ENCODE measurements around the gene DGKZ.

DGKZ gene

DNA sequence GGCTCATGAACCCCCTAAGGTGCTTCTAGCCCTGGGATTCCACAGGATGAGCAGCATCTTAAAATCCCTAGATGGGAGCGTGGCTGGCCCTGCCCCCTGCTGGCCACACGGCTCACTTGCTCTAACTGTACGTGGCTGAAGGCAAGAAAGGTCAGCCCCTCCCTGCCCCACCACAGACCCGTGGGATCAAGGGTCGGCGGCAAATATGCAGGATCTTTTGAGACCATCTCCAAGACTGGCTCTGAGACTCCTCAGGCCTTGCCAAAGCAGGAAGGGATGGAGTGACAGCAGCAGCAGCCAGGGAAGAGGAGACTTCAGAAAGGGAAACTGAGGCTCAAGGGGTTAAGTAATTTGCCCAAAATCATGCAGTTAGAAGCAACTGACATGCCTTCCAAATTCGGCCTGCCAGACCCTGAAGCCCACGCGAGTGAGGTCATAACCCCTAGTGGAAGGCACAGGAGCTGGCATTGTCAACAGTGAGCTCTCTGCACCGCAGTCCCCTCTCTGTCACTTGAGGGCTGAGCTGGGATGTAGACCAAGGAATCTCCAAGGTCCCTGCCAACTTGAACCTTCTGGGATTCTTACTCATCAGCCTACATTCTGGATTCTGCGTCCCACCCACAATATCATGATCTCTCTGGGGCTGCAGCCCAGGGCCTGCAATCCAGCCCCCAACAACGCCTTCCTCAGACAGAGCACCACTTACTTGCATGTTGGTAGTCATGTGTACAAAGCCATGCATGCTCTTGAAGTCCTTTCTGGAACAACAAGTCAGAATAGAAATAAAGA, 38.4 kb upstream of the DGKZ start:
- Histone ChIP-seq H3K4me3 (ENCODE audit: low read depth, low read length) (no peak overlapping the region), H3K27me3 (replicated peaks) (no peaks in the 10 kb centered on the region), H3K36me3 (replicated peaks) (peaks cover 67% of the 10 kb centered on the region), H3K27ac (no peak overlapping the region)
- TF ChIP-seq, protein P1, sequence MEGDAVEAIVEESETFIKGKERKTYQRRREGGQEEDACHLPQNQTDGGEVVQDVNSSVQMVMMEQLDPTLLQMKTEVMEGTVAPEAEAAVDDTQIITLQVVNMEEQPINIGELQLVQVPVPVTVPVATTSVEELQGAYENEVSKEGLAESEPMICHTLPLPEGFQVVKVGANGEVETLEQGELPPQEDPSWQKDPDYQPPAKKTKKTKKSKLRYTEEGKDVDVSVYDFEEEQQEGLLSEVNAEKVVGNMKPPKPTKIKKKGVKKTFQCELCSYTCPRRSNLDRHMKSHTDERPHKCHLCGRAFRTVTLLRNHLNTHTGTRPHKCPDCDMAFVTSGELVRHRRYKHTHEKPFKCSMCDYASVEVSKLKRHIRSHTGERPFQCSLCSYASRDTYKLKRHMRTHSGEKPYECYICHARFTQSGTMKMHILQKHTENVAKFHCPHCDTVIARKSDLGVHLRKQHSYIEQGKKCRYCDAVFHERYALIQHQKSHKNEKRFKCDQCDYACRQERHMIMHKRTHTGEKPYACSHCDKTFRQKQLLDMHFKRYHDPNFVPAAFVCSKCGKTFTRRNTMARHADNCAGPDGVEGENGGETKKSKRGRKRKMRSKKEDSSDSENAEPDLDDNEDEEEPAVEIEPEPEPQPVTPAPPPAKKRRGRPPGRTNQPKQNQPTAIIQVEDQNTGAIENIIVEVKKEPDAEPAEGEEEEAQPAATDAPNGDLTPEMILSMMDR (IDR thresholded peaks at IDR 0.05; ENCODE audit: low read depth, low read length, missing control alignments) = peak; percentile 92
- peak; percentile 48 for DNase-seq
- in situ Hi-C loops (cut with HindIII; ENCODE audit: low pct_ligation_motif_present, low sequenced_read_pairs) = no loop called here

DNA sequence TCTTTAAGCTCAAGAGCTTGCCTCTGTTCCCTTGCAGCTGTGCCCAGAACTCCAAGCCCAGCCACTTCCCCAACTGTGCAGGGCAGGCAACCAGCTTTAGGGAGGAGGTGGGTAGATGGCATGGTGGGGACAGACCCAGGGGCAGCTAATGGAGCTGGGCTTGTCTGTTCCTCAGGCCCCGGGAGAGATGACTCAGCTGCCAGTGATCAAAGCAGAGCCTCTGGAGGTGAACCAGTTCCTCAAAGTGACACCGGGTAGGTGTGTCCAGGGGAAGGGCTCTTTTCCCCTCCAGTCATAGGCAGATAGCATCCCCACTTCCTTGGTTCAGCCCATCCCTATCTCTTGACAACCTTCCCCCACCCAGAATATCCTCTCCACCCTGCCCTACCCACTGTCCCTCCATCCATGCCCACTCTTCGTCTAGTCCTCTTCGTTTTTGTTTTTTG, 37.4 kb upstream of the DGKZ start:
- Histone ChIP-seq H3K27me3 (replicated peaks) (no peaks in the 10 kb centered on the region), H3K4me3 (ENCODE audit: low read depth, low read length) (no peak overlapping the region), H3K36me3 (replicated peaks) (peaks cover 68% of the 10 kb centered on the region), H3K27ac (no peak overlapping the region)
- TF ChIP-seq, protein P1 (IDR thresholded peaks at IDR 0.05; ENCODE audit: low read depth, low read length, missing control alignments) = no peak
- DNase-seq = no peak
- in situ Hi-C loops (cut with HindIII; ENCODE audit: low pct_ligation_motif_present, low sequenced_read_pairs) = no loop called here

DNA sequence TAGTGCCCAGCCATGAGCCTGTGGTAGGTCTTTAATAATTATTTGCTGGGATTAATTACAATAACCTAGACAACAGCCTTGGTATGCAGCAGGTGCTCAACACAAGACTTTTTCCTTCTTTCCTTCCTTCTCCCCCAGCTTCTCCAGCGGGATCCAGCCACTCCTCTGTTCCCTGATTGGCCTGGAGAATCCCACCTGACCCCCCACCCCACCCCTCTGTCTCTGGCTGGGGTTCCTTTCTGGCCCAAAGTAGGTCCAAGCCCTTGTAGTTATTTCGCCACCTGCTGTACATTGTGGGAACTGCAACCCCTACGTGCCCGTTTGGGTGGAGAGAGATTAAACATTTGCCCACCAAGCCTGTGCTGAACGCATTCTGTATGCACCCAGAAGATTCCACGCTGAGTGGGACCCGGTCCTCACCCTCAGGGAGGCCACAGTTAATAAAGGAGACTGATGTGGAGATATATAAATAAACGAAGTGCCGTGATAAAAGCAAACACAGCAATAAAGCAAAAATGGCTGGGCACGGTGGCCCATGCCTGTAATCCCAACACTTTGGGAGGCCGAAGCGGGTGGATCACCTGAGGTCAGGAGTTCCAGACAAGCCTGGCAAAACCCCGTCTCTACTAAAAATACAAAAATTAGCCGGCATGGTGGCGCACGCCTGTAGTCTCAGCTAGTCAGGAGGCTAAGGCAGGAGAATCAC, 32.1 kb upstream of the DGKZ start:
- TF ChIP-seq, protein P1 (IDR thresholded peaks at IDR 0.05; ENCODE audit: low read depth, low read length, missing control alignments) = peak; percentile 93
- no peak overlapping the region for H3K27ac ChIP-seq
- peaks cover 94% of the 10 kb centered on the region for H3K36me3 ChIP-seq (replicated peaks)
- in situ Hi-C loops (cut with HindIII; ENCODE audit: low pct_ligation_motif_present, low sequenced_read_pairs) = no loop called here
- no peaks in the 10 kb centered on the region for H3K27me3 ChIP-seq (replicated peaks)
- peak; percentile 66 for DNase-seq
- H3K4me3 ChIP-seq (ENCODE audit: low read depth, low read length) = no peak overlapping the region

DNA sequence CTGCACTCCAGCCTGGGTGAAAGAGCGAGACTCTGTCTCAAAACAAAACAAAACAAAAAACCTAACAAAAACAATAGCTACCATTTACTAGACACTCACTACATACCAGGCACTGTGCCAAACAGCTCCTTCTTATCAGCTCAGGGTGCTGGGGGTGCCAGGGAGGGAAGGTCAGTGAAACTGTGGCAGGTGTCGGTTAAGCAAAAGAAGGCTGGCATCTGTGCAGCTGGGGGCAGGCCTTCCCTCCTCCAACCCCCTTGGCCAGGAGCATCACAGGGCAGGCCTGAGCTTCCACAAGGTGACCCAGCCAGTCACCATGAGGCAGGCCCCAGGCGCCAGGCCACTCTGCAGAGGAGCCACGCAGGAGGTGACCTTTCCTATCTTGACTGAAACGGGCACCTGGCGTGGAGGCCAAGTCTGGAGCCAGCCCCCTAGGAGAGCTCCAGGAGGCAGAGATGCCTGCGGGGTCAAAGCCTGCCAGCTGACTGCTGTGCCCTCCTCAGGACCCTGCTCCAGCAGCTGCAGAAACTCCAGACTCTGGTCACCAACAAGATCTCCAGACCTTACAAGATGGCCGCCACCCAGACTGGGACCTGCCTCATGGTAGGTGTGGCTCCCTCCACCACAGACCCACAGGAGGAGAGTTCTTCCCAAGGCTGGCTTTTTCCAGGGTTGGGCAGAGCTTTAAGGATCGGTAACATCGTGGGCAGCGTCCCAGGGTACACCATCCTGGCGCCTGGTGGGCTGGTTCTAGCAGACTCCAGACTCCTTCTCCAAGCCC, 31.3 kb upstream of the DGKZ start:
- in situ Hi-C loops (cut with HindIII; ENCODE audit: low pct_ligation_motif_present, low sequenced_read_pairs) = no loop called here
- no peak for DNase-seq
- no peak overlapping the region for H3K4me3 ChIP-seq (ENCODE audit: low read depth, low read length)
- peaks cover 94% of the 10 kb centered on the region for H3K36me3 ChIP-seq (replicated peaks)
- H3K27ac ChIP-seq = no peak overlapping the region
- TF ChIP-seq, protein P1 (IDR thresholded peaks at IDR 0.05; ENCODE audit: low read depth, low read length, missing control alignments) = no peak
- H3K27me3 ChIP-seq (replicated peaks) = no peaks in the 10 kb centered on the region

DNA sequence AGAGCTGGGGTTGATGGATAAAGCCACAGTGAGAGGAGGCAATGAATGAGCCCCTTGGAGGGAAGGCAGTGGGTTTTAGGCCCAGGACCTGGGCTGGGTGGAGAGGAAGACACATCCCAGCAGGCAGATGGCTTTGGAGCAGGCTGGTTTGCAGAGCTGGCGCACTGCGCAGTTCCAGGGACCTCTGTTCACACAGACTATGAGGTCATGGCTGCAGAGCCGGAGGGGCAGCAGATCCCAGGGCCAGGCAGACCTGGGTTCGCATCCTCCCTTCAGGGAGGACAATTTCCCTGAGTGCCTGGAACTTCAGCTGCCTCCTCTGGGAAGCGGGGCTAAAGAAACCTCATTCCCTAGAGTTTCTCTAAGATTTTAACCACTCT, 28.2 kb upstream of the DGKZ start:
- TF ChIP-seq, protein P1 (IDR thresholded peaks at IDR 0.05; ENCODE audit: low read depth, low read length, missing control alignments) = no peak
- Histone ChIP-seq H3K27me3 (replicated peaks) (no peaks in the 10 kb centered on the region), H3K27ac (no peak overlapping the region), H3K4me3 (ENCODE audit: low read depth, low read length) (no peak overlapping the region), H3K36me3 (replicated peaks) (peaks cover 82% of the 10 kb centered on the region)
- no peak for DNase-seq
- in situ Hi-C loops (cut with HindIII; ENCODE audit: low pct_ligation_motif_present, low sequenced_read_pairs) = no loop called here
